SIG-M5 treated with dmso at 0.1 percent for 504 hours (cell line): Measurements from ENCODE around the gene TMEM50A.
A peak's percentile ranks its signal among the peaks of the same experiment; 100 is the strongest.
"Not testable (repeated sequence)": the region's sequence is repeated elsewhere in the genome, so short reads cannot be mapped to it uniquely, and the experiment has no call there.

Experiments
- DNase-seq: peaks from one replicate; lab custom pipeline; 2025; ENCODE audit not compliant: unreplicated experiment; lab: John Stamatoyannopoulos, UW

The TMEM50A gene

DNA sequence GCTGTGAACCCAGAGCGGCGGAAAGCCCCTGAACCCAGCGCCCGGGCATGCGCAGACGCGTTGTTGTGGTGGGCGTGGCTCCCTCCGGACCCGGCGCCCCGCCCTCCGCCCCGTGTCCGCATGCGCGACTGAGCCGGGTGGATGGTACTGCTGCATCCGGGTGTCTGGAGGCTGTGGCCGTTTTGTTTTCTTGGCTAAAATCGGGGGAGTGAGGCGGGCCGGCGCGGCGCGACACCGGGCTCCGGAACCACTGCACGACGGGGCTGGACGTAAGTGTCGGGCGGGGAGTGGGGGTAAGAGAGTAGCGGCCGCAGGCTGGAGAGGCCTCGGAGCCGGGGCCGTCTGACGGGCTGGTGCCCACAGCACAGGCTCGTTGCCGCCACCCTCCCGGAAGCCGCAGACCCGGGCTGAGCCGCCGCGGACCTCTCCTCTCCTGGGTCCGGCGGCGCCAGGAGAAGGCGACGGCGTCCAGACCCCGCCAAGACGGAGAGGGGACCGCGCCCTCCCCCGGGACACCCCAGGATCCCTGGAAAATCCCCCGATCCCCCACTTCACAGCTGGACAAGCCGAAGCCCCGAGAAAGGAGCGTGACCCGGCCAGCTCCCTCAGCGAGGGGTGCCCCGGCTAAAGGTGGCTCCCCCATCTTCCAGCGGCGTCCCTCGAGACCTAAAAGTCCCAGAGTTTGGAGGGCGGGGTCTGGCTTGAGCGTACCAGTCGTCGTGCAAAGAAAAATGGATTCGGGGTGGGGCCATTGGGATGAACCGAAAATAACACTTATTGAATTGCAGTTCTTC, at the start of gene TMEM50A:
Gene TMEM50A (plus strand): TSS at position 147 of the 794 bp plus-strand sequence. CDS start 2,153 bp downstream, outside the sequence.
- peak; percentile 77 for DNase-seq

DNA sequence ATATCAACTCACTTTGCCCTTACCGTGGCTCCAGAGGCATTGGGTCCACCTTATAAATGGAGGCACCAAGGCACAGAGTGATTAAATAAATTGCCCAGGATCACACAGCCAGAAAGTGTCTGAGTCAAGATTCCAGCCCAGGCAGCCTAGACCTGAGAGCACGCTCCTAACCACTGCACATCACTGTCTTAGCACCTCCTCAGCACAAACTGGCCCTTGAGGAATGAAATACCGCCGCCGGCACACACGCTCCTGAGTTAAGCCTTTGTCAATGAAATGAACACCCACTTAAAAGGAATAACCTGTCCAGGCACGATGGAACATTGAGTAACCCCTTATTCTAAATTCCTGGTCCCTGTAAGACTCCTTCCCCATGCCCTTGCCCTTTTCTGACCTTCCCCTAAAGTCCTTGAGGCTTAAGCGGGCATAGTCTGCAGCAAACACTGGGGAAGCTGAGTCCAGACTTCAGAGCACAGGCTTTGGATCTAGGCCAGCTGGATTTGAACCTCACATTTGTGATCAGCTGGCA, 49.5 kb upstream of the TMEM50A start:
- not testable (repeated sequence) for DNase-seq

DNA sequence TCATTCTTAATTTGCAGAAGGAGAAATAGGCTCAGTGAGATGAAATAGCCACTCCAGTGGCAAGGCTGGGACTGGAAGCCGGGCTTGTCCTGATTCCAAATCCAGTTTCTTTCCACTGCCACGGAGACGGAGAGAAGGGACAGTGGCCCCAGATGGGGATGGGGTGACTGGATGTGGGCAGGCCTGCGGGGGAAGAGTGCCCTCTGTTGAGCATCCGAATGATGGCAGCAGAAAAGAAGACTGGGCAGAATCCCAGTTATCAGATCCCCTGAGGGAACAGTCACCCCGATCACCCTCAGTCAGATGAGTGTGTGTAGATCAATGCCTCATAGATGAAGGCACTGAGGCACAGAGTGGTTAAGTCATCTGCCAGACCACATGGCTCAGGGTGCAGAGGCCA, 48.1 kb upstream of the TMEM50A start:
- DNase-seq, result not testable (repeated sequence)

DNA sequence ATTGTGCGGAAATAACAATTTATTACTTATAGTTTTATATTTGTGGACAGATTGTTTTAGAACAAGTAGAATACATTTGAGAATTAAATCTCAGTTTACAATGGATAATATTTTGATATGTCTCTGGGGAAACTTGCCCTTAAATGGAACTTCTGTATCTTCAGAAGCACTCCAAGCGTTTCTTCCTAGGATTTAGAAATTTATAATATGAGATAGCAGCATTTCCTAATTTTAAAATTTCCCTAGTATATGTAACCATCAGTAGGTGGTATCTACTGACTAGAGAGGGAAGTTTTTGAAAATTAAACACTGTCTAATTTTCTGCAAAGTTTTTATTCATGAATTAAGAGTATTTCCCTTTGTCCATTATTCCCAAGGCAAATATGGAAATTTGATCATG, 44.7 kb upstream of the TMEM50A start:
- DNase-seq, result not testable (repeated sequence)

DNA sequence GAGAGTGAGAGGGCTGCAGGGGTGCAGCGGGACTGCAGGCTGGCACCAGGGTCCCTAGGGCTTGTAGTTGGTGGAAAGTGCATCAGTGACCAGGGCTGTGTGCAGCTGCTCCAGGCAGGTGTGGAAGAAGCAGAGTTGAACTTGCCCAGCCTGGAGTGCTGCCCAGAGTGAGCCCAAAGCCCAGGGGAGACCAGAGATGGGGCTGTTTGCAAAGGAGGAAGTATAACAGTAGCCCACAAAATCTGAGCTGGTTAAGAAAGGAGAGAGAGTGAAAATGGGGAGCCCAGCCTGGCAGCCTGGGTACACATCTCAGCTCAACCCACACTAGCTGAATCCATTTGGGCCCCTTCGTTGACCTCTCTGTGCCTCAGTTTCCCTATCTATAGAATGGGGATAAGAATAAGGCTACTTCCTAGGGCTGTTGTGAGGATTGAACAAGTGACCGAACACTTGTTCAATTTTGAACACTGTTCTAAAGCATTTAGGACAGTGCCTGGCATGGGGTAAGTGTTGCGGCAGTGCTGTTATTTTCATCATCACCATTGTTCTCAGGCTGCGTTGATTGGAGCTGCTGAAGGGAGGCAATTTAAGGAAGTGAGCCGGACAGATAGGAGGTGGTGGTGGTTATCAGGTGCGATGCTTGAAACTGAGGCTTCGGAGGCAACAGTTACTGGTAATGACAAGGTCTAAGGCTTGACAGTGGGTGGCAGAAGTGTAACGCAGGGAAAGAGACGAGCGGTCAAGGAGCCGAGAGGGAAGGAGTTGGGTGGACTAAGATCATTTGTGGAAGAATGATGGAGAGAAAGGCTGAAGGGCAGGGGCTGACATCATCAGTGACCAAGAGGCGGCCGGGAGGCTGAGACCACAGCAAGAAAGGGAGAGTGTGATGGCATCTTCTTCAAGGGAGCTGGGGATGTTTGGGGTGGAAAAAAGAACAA, 43.0 kb upstream of the TMEM50A start:
- not testable (repeated sequence) for DNase-seq

DNA sequence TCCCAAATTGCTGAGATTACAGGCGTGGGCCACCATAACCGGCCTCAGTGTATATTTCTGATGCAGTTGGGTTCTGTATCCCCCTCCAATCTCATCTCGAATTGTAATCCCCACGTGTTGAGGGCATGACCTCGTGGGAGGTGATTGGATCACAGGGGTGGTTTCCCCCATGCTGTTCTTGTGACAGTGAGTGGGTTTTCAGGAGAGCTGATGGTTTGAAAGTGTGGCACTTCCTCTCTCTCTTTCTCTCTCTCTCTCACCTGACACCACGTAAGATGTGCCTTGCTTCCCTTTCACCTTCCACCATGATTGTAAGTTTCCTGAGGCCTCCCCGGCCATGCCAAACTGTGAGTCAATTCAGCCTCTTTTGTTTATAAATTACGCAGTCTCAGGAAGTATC, 41.6 kb upstream of the TMEM50A start:
- DNase-seq, result not testable (repeated sequence)

DNA sequence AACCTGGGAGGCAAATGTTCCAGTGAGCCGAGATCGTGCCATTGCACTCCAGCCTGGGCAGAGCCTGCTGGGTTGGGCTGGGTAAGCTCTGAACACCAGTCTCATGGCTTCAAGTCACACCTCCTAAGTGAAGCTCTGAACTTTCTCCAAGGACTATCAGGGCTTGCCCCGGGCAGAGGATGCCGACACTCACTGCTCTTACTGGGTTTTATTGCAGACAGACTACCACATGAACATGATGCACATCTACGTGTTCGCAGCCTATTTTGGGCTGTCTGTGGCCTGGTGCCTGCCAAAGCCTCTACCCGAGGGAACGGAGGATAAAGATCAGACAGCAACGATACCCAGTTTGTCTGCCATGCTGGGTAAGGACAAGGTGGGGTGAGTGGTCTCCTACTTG, 37.4 kb upstream of the TMEM50A start:
- not testable (repeated sequence) for DNase-seq

DNA sequence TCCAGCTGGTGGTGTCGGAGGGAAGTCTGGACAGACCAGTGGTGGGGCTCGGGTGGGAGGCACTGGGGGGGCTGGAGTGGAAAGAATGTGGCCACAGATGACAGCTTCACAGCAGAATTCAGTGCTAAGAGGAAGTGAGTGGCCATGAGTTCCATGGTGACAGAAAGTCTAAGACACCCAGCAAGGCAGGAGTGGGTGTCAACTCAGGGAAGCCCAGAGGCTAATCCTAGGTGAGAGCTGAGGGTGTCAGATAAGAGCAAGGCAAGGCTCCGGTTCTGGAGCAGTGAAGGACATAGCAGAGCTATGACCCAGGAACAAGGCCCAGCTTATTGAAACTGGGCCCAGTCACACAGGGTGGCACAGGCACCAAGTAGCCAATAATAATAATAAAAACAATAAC, 35.8 kb upstream of the TMEM50A start:
- not testable (repeated sequence) for DNase-seq

DNA sequence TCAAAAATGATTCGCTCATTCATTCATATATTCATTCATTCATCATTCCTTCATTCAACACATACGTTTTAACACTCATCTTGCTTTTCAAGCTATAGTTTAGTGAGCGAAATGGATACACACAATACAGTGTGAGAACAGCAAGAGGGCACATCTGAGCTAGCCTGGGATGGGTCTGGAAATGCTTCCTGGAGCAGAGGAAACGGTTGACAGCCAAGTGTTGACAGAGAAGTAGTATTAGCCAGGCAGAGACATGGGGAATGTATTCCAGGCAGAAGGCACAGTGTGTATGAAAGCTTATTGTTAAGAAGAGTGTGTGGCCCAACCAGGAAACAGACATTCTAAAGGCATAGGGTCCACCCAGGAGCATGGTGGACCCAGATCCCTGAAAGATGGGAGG, 33.2 kb upstream of the TMEM50A start:
- not testable (repeated sequence) for DNase-seq

DNA sequence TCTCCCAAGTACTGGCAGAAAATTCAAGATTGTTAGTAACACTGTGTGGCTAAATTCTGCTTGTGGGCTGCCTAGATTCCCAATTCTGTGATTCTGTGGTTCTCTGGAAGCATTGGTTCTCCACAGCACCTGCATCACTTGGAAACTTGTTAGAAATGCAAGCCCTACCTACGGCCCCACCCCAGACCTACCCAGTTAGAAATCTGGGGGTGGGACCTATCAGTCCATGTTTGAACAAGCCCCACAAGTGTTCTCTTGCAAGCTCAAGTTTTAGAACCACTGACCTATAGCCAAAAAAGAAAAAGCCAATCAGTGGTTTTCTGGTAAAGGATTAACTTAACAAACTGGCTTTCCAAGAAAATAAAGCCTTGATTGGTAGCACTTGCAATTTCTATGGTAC, 30.0 kb upstream of the TMEM50A start:
- DNase-seq, result not testable (repeated sequence)

DNA sequence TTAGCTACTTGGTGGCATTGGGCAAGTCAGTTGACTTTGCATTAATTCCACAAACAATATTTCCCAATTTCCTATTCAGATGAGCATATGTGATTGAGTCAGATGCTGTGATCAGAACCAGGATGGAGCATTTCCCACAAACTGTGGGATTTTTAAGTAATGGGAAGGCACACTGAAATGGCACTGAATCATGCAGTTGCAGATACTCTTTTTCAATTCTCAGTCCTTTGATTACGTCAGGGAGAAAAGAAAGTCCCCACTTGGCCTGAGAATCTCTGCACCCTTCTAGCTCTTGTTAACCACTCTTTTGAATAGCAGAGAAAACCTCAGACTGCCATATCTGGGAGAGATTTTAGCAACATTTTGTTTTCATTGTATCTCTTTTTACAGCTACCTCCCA, 29.0 kb upstream of the TMEM50A start:
- not testable (repeated sequence) for DNase-seq

DNA sequence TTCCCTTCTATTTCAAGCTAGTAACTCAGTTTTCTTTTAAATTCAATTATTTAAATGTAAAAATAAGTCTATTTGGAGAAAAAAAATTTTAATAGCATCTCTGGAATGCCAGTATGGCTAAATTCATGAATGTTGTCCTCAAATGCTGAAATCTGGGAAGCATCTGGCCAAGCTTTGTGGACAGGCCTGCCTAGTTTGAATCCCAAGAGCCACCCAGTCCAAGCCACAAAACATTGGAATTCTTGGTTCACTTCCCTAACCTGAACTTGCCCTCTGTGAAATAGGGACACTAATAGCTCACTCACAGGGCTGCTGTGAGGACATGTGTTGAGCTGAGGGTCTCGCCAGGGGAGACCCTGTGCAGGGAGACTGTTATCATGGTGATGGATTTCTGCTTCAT, 28.6 kb upstream of the TMEM50A start:
- DNase-seq, result not testable (repeated sequence)

DNA sequence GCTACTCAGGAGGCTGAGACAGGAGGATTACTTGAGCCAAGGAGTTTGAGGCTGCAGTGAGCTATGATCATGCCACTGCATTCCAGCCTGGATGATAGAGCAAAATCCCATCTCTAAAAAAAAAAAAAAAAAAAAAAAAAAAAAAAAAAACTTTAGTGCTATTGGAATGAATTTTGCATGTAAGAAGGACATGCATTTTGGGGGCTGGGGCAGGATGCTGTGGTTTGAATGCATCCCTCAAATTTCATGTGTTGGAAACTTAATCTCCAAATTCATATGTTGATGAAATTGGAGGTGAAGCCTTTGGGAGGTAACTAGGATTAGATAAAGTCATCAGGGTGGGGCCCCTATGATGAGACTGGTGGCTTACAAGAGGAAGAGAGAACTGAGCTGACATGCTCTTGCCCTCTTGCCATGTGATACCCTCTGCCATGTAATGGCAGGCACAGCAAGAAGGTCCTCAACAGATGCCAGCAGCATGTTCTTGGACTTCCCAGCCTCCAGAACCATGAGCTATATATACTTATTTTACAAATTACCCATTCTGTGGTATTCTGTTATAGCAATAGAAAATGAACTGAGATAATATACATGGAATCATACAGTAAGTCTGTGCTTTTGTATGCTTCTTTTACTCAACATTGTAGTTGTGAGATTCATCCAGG, 25.2 kb upstream of the TMEM50A start:
- not testable (repeated sequence) for DNase-seq

DNA sequence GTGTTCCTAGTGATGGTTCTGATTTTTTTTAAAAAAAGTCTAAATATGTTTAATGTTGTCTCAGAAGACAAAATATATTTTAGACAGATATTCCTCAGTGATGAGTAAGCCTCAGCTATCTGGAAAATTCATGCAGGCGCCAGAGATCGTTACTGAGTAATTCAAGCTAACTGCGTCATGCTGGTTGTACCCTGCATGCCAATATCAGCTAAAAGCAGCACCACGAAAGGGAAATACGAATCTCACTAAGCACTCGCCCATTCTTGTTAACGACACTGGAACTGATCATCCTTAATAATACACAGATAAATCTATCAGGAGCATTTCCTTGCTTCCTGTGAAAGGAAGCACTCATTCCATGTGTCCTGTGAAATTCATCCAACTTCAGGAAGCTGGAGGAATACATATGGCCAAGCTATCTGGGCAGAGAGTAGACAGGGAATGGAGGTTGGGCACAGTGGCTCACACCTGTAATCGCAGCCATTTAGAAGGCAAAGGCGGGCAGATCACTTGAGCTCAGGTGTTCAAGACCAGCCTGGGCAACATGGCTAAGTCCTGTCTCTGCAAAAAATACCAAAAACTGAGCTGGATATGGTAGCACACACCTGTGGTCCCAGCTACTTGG, 17.7 kb upstream of the TMEM50A start:
- not testable (repeated sequence) for DNase-seq

DNA sequence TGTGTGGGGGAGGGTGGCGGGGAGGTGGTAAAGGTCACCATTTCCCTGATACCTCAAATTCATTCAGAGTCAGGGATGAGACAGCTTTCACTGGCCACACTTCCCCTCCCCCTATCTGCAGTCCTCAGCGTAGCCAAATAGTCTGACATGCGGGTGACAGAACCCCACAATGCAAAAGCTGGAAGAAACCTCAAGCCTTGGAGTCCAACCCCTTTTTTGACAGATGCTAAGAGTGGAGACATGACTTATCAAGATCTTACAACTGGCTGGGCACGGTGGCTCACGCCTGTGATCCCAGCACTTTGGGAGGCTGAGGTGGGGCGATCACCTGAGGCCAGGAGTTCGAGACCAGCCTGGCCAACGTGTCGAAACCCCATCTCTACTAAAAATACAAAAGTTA, 16.0 kb upstream of the TMEM50A start:
- DNase-seq, result not testable (repeated sequence)

DNA sequence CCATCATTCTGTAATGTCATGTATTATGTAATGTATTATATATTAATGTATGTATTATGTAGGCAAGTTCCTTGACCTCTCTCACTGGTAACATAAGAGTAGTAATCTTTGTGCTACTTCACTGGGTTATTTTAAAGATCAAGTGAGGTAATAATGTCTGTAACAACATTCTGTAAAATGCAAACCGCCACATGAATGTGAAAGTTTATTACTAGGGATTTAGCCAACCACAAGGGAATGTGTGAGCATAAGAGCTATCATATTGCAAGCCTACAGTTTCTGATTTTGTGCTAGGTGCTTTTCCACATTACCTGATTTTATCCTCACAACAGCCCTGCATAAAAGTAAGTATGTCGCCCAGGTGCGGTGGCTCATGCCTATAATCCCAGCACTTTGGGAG, 13.7 kb upstream of the TMEM50A start:
- DNase-seq, result not testable (repeated sequence)

DNA sequence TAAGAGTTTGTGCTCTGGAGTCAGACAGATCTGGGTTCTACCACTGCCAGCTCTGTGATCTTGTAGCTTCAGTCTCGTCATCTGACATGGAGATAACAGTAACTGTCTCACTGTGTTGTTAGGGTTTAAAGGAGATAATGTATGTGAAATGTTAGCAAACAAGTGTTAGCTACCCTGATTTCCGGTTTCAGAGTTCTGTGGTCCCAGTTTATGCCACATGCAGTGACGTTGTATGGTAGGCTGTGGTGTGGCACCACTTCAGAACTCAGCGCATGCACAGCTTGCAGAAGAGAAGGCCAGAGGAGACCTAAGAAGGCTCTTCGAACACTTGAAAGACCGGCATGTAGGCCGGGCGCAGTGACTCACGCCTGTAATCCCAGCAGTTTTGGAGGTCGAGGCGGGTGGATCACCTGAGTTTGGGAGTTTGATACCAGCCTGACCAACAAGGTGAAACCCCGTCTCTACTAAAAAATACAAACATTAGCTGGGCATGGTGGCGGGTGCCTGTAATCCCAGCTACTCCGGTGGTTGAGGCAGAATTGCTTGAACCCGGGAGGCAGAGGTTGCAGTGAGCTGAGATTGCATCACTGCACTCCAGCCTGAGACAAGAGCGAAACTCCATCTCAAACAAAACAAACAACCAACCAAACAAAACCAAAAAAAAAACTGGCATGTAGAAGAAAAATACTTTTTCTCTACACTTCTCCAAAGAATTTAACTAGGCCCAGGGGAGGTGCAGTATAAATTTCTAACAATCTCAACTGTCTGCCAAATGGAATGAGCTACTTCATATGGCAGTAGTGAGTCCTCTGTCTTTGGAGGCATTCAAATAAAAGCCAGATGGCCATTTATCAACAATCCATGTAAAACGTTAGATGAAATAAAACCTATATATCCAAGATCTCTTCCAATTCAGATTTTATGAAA, 10.0 kb upstream of the TMEM50A start:
- DNase-seq, result not testable (repeated sequence)

DNA sequence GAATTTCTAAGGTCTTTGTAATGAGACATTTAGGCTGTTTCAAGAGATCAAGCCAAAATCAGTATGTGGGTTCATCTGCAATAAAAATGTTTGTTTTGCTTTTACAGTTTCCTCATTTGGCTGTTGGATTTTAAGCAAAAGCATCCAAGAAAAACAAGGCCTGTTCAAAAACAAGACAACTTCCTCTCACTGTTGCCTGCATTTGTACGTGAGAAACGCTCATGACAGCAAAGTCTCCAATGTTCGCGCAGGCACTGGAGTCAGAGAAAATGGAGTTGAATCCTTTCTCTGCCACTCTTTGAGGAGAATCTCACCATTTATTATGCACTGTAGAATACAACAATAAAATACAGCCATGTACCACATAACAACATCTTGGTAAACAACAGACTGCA, 9.3 kb upstream of the TMEM50A start:
- not testable (repeated sequence) for DNase-seq

DNA sequence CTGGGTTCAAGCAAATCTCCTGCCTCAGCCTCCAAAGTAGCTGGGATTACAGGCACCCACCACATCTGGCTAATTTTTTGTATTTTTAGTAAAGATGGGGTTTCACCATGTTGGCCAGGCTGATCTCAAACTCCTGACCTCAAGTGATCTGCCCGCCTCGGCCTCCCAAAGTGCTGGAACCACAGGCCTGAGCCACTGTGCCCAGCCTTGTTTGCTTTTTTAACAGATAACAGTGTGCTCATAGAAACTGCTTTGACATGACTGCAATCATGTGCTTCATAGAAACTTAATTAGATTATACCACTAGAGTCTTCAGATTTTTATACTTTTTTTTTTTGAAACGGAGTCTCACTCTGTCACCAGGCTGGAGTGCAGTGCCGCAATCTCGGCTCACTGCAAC, 8.8 kb upstream of the TMEM50A start:
- DNase-seq, result not testable (repeated sequence)
